ENCODE data around the gene PPP1R14D. TPM values are rescaled to one million over a fixed set of nuclear protein-coding genes. Genes with fewer than 3 reads are reported as not detected.
A peak's percentile ranks its signal among the peaks of the same experiment; 100 is the strongest.

Gene PPP1R14D
- total and polyA plus RNA-seq, 4 donors = 0.36 TPM; not detected in 3

DNA sequence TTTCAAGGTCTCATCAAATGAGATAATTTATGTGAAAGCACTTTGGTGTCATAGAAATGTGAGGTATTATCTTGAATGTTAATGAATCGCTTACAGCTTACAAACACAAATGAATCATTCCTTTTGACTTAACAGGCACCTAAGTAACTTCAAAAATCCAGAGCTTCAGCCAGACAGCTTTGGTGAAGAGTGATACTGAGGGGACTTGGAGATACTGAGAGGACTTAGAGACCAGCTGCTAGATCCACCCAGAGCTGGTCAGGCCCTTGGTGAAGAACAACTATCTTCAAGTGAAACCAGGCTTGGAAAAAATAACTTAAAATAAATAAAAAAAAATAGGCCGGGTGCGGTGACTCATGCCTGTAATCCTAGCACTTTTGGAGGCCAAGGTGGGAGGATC lies 37.8 kb downstream of the PPP1R14D start:
- Histone ChIP-seq H3K27me3 (ENCODE audit: control insufficient read depth, insufficient read depth, low read length) (no peaks in the 10 kb centered on the region), H3K4me1 (ENCODE audit: control insufficient read depth, insufficient read depth, low read length) (peaks cover 6% of the 10 kb centered on the region), H3K9me3 (ENCODE audit: control insufficient read depth, insufficient read depth, low read length) (no peaks in the 10 kb centered on the region), H3K36me3 (ENCODE audit: control insufficient read depth, insufficient read depth, low read length) (peaks cover 7% of the 10 kb centered on the region), H3K4me3 (ENCODE audit: low read depth, low read length) (no peak overlapping the region), H3K27ac (ENCODE audit: low read depth, low read length) (no peak overlapping the region)
- no CpG with 5 or more reads among the region's 3 CpGs for WGBS (ENCODE audit: insufficient coverage)
- DNase-seq (ENCODE audit: low read depth in 4 of 6, low spot score in 6 of 6) = no peak

DNA sequence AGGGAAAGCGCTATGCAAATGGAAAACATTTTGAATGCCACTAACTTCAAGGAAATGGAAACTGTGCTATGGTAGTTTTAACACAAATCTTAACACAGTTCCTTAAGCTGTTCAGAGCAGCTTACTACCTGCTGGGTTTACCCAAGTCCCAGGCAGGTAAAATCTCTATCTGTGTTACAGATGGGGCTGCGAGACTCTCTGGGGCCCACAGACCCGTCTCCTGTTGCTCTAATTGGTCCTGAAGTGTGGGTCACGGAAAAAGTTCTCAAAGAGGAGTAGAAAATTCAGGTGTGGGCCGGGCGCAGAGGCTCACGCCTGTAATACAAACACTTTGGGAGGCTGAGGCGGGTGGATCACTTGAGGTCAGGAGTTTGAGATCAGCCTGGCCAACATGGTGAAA lies 38.5 kb downstream of the PPP1R14D start:
- Histone ChIP-seq H3K27ac (ENCODE audit: low read depth, low read length) (no peak overlapping the region), H3K4me3 (ENCODE audit: low read depth, low read length) (no peak overlapping the region), H3K36me3 (ENCODE audit: control insufficient read depth, insufficient read depth, low read length) (peaks cover 7% of the 10 kb centered on the region), H3K9me3 (ENCODE audit: control insufficient read depth, insufficient read depth, low read length) (no peaks in the 10 kb centered on the region), H3K4me1 (ENCODE audit: control insufficient read depth, insufficient read depth, low read length) (peaks cover 6% of the 10 kb centered on the region), H3K27me3 (ENCODE audit: control insufficient read depth, insufficient read depth, low read length) (no peaks in the 10 kb centered on the region)
- DNase-seq (ENCODE audit: low read depth in 4 of 6, low spot score in 6 of 6) = no peak
- 90% methylated on average over 3 of the region's 8 CpGs for WGBS (ENCODE audit: insufficient coverage)

DNA sequence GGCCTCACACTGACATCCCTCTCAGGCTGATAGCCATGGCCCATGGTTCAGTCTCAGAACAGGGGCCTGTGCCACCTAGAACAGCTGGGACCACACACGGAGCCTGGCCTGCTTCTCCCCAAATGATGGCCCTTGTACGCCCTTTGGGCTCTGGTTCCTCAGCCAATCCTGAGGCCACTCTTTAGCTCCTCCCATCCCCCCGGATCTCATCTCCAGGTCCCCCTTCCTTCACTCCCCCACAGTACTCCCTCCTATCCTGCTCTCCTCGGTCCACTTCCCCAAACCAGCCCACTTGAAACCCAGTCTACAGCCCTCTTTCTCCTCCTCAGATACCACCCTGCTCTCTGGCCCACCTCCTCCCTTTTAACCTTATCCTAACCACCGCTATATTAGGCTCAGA lies 39.4 kb downstream of the PPP1R14D start:
- H3K4me3 ChIP-seq (ENCODE audit: low read depth, low read length) = no peak overlapping the region
- peaks cover 7% of the 10 kb centered on the region for H3K36me3 ChIP-seq (ENCODE audit: control insufficient read depth, insufficient read depth, low read length)
- 79% methylated on average over 5 of the region's 5 CpGs for WGBS (ENCODE audit: insufficient coverage)
- no peak overlapping the region for H3K27ac ChIP-seq (ENCODE audit: low read depth, low read length)
- H3K4me1 ChIP-seq (ENCODE audit: control insufficient read depth, insufficient read depth, low read length) = peaks cover 6% of the 10 kb centered on the region
- DNase-seq (ENCODE audit: low read depth in 4 of 6, low spot score in 6 of 6) = no peak
- no peaks in the 10 kb centered on the region for H3K27me3 ChIP-seq (ENCODE audit: control insufficient read depth, insufficient read depth, low read length)
- no peaks in the 10 kb centered on the region for H3K9me3 ChIP-seq (ENCODE audit: control insufficient read depth, insufficient read depth, low read length)

DNA sequence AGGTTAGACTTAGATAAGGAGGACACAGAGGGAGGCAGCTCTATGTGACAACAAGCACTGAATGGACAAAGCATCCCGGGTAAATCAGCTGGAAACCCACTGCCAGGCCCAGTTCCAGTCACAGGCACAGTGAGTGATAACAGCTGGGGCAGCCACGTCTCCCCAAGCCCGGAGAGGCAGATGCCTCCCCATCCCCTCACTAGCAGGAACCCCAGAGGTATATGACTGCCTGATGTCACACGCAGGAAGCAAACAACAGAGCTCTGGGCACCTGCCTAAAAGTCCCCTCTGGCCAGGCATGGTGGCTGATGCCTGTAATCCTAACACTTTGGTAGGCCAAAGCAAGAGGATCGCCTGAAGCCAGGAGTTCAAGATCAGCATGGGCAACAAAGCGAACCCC lies 40.5 kb downstream of the PPP1R14D start:
- no peak overlapping the region for H3K27ac ChIP-seq (ENCODE audit: low read depth, low read length)
- peaks cover 6% of the 10 kb centered on the region for H3K4me1 ChIP-seq (ENCODE audit: control insufficient read depth, insufficient read depth, low read length)
- H3K27me3 ChIP-seq (ENCODE audit: control insufficient read depth, insufficient read depth, low read length) = no peaks in the 10 kb centered on the region
- H3K9me3 ChIP-seq (ENCODE audit: control insufficient read depth, insufficient read depth, low read length) = no peaks in the 10 kb centered on the region
- DNase-seq (ENCODE audit: low read depth in 4 of 6, low spot score in 6 of 6) = no peak
- no peak overlapping the region for H3K4me3 ChIP-seq (ENCODE audit: low read depth, low read length)
- H3K36me3 ChIP-seq (ENCODE audit: control insufficient read depth, insufficient read depth, low read length) = peaks cover 7% of the 10 kb centered on the region
- 20% methylated on average over 4 of the region's 6 CpGs for WGBS (ENCODE audit: insufficient coverage)

DNA sequence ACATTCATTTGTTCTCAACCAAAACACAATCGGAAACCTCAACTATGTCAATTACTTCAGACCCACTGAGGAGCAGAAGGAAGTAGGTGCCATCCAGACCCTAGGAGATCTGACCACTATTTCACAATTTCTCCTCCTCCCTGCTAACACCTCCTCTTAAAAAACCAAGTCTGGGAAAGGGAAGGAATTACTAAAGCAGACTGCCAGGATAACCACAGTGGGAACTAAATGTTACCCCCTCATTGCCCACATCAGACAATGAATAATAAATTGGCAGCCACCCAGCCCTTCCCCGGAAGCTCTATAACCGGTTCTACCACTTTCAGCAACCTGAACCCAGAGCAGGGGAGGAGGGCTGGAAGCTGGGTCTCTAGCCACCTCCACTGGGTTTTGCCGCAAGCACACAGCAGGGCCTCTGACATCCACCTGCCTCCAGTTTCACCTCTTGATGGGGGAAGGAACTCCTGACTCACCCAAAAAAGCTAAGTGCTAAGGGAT lies 41.1 kb downstream of the PPP1R14D start:
- Histone ChIP-seq H3K4me1 (ENCODE audit: control insufficient read depth, insufficient read depth, low read length) (peaks cover 6% of the 10 kb centered on the region), H3K4me3 (ENCODE audit: low read depth, low read length) (no peak overlapping the region), H3K36me3 (ENCODE audit: control insufficient read depth, insufficient read depth, low read length) (peaks cover 7% of the 10 kb centered on the region), H3K9me3 (ENCODE audit: control insufficient read depth, insufficient read depth, low read length) (no peaks in the 10 kb centered on the region), H3K27ac (ENCODE audit: low read depth, low read length) (no peak overlapping the region), H3K27me3 (ENCODE audit: control insufficient read depth, insufficient read depth, low read length) (no peaks in the 10 kb centered on the region)
- DNase-seq (ENCODE audit: low read depth in 4 of 6, low spot score in 6 of 6) = no peak
- 23% methylated on average over 3 of the region's 4 CpGs for WGBS (ENCODE audit: insufficient coverage)

DNA sequence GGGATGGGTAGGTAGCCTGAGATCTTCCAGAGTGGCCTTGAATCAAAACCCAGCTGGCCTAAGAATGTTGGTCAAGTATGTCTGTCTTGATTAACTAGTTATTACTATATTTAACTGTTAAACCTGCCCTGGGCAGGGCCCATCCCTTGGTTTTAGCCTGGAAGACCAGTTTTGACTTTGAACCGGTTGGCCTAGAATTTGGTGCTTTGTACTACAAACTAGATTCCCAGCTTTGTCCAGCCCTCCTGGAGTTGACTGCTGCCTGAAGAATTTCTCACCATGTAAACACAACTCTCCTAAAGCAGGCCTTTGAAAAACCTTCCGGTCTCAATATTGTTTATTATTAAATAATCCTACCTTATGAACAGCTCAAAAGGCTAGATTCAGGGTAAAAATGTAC lies 42.7 kb downstream of the PPP1R14D start:
- DNase-seq (ENCODE audit: low read depth in 4 of 6, low spot score in 6 of 6) = no peak
- Histone ChIP-seq H3K4me1 (ENCODE audit: control insufficient read depth, insufficient read depth, low read length) (peaks cover 6% of the 10 kb centered on the region), H3K9me3 (ENCODE audit: control insufficient read depth, insufficient read depth, low read length) (no peaks in the 10 kb centered on the region), H3K27ac (ENCODE audit: low read depth, low read length) (no peak overlapping the region), H3K27me3 (ENCODE audit: control insufficient read depth, insufficient read depth, low read length) (no peaks in the 10 kb centered on the region), H3K4me3 (ENCODE audit: low read depth, low read length) (no peak overlapping the region), H3K36me3 (ENCODE audit: control insufficient read depth, insufficient read depth, low read length) (peaks cover 2% of the 10 kb centered on the region)
- 75% methylated on average over 1 of the region's 2 CpGs for WGBS (ENCODE audit: insufficient coverage)

DNA sequence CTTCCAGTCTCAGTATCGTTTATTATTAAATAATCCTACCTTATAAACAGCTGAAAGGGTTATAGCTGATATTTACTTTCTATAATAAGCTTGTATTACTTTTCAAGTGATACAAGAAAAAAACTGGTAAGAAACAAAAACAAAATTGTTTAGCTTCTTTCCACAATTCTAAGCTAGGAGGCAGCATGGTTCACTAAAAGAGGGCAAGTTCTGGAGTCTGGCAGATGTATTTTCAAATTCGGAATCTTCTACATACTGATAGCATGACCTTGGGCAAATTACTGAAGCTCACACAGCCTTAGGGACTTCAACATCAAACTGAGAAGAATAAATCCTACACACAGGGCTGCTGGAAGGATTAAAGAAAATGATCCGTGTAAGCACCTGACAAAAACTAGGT lies 43.3 kb downstream of the PPP1R14D start:
- no peak overlapping the region for H3K27ac ChIP-seq (ENCODE audit: low read depth, low read length)
- H3K36me3 ChIP-seq (ENCODE audit: control insufficient read depth, insufficient read depth, low read length) = peaks cover 2% of the 10 kb centered on the region
- H3K4me3 ChIP-seq (ENCODE audit: low read depth, low read length) = no peak overlapping the region
- H3K9me3 ChIP-seq (ENCODE audit: control insufficient read depth, insufficient read depth, low read length) = no peaks in the 10 kb centered on the region
- peaks cover 6% of the 10 kb centered on the region for H3K4me1 ChIP-seq (ENCODE audit: control insufficient read depth, insufficient read depth, low read length)
- DNase-seq (ENCODE audit: low read depth in 4 of 6, low spot score in 6 of 6) = no peak
- WGBS (ENCODE audit: insufficient coverage) = 100% methylated on average over 1 of the region's 3 CpGs
- no peaks in the 10 kb centered on the region for H3K27me3 ChIP-seq (ENCODE audit: control insufficient read depth, insufficient read depth, low read length)

DNA sequence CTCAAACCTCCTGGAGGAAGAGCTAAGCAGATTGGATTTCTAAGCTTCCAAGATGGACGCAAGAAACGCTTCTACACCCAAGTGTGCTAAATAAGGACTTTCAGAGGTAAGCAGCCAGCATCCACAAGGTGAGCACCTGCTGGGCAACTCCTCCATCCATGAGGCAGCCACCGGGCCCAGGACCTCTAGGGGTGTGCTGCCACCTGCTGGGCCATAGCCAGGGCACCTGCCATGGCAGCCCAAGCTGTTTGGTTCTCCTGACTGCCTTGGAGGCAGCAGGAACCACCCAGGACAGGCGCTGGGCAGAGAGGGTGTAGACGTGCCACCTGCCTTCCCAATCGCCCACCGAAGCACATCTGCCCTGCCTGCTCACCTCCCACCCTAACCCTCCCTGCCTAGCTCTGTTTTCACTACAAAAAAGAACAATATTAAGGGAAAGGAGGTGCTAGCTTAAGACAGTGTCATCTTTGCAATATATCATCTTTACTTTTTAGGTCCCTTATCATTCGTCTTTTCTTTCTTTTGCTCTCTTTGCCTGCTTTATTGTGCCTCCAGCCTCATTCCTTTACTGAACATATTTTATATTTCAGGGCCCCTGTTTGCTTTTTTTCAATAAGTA lies 45.8 kb downstream of the PPP1R14D start:
- no peak overlapping the region for H3K4me3 ChIP-seq (ENCODE audit: low read depth, low read length)
- peaks cover 22% of the 10 kb centered on the region for H3K36me3 ChIP-seq (ENCODE audit: control insufficient read depth, insufficient read depth, low read length)
- WGBS (ENCODE audit: insufficient coverage) = 65% methylated on average over 4 of the region's 8 CpGs
- DNase-seq (ENCODE audit: low read depth in 4 of 6, low spot score in 6 of 6) = peak in 1 of 6 donors; percentile 42
- no peaks in the 10 kb centered on the region for H3K9me3 ChIP-seq (ENCODE audit: control insufficient read depth, insufficient read depth, low read length)
- no peaks in the 10 kb centered on the region for H3K27me3 ChIP-seq (ENCODE audit: control insufficient read depth, insufficient read depth, low read length)
- H3K4me1 ChIP-seq (ENCODE audit: control insufficient read depth, insufficient read depth, low read length) = peaks cover 3% of the 10 kb centered on the region
- H3K27ac ChIP-seq (ENCODE audit: low read depth, low read length) = no peak overlapping the region

DNA sequence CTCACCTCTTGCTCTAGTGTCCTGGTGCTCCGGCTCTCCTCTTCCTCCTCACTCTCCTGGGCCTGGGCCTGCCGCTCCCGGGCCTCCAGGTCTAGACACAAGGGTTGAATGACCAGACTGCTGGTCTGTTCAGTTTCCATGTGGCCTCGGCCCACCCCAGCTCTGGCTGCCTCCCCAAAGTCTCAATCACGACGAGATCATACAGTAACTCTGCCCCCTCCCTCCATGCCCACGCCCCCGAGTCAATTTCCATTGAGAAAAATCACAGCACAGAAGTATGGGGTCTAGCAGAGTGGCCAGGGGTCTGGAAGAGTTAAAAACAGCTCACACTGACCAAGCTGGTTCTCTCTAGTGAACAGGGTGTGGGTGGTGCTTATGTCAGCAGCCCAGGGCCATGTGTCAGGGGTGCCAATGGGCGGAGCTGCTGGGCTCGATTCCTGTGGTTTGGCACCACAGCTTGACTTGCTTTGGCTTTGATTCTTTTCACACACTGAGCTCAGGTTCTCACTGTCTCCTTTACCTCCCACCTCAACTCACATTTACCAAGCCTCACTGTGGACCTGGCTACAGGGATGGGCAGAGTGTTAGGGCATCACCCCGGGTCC lies 51.9 kb downstream of the PPP1R14D start:
- no peaks in the 10 kb centered on the region for H3K27me3 ChIP-seq (ENCODE audit: control insufficient read depth, insufficient read depth, low read length)
- H3K27ac ChIP-seq (ENCODE audit: low read depth, low read length) = no peak overlapping the region
- H3K4me3 ChIP-seq (ENCODE audit: low read depth, low read length) = no peak overlapping the region
- peaks cover 83% of the 10 kb centered on the region for H3K36me3 ChIP-seq (ENCODE audit: control insufficient read depth, insufficient read depth, low read length)
- peaks cover 4% of the 10 kb centered on the region for H3K4me1 ChIP-seq (ENCODE audit: control insufficient read depth, insufficient read depth, low read length)
- WGBS (ENCODE audit: insufficient coverage) = 88% methylated on average over 7 of the region's 11 CpGs
- no peaks in the 10 kb centered on the region for H3K9me3 ChIP-seq (ENCODE audit: control insufficient read depth, insufficient read depth, low read length)
- DNase-seq (ENCODE audit: low read depth in 4 of 6, low spot score in 6 of 6) = no peak

Data from spinal cord (tissue), 10 donors.